ENCODE measurements around the gene NSD2.

GRCh38 chr4:1862961-1863296, 8.3 kb upstream of the NSD2 start:
- no peak for TF ChIP-seq POLR2A (IDR thresholded peaks at IDR 0.05)
- no peak for TF ChIP-seq CTCF (IDR thresholded peaks at IDR 0.05)
